ENCODE measurements around the gene LAMA3.

GRCh38 chr18:23910032-23910431 is 220.8 kb downstream of the LAMA3 start:
- TF ChIP-seq, protein P1, sequence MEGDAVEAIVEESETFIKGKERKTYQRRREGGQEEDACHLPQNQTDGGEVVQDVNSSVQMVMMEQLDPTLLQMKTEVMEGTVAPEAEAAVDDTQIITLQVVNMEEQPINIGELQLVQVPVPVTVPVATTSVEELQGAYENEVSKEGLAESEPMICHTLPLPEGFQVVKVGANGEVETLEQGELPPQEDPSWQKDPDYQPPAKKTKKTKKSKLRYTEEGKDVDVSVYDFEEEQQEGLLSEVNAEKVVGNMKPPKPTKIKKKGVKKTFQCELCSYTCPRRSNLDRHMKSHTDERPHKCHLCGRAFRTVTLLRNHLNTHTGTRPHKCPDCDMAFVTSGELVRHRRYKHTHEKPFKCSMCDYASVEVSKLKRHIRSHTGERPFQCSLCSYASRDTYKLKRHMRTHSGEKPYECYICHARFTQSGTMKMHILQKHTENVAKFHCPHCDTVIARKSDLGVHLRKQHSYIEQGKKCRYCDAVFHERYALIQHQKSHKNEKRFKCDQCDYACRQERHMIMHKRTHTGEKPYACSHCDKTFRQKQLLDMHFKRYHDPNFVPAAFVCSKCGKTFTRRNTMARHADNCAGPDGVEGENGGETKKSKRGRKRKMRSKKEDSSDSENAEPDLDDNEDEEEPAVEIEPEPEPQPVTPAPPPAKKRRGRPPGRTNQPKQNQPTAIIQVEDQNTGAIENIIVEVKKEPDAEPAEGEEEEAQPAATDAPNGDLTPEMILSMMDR (conservative IDR thresholded peaks at IDR 0.05; ENCODE audit: low read depth in 2 of 2): no peak
- TF ChIP-seq EZH2 (IDR thresholded peaks at IDR 0.05; ENCODE audit: low read depth, unreplicated experiment) (no peak), CREB1 (CRISPR knock-in tag; IDR thresholded peaks at IDR 0.05; ENCODE audit: low read depth) (no peak), EZH2phosphoT487 (IDR thresholded peaks at IDR 0.05; ENCODE audit: unreplicated experiment) (no peak), POLR2AphosphoS5 (IDR thresholded peaks at IDR 0.05; ENCODE audit: low read depth) (no peak), JUNB (IDR thresholded peaks at IDR 0.05; ENCODE audit: unreplicated experiment) (no peak), ZNF462 (CRISPR knock-in tag; IDR thresholded peaks at IDR 0.05) (no peak), ZNF114 (CRISPR knock-in tag; IDR thresholded peaks at IDR 0.05) (no peak), STAT1 (IDR thresholded peaks at IDR 0.05; ENCODE audit: unreplicated experiment) (no peak), ZNF331 (CRISPR knock-in tag; IDR thresholded peaks at IDR 0.05; ENCODE audit: low read depth) (no peak), NANOG (IDR thresholded peaks at IDR 0.05; ENCODE audit: borderline replicate concordance) (no peak)
- TF ChIP-seq, protein P2, sequence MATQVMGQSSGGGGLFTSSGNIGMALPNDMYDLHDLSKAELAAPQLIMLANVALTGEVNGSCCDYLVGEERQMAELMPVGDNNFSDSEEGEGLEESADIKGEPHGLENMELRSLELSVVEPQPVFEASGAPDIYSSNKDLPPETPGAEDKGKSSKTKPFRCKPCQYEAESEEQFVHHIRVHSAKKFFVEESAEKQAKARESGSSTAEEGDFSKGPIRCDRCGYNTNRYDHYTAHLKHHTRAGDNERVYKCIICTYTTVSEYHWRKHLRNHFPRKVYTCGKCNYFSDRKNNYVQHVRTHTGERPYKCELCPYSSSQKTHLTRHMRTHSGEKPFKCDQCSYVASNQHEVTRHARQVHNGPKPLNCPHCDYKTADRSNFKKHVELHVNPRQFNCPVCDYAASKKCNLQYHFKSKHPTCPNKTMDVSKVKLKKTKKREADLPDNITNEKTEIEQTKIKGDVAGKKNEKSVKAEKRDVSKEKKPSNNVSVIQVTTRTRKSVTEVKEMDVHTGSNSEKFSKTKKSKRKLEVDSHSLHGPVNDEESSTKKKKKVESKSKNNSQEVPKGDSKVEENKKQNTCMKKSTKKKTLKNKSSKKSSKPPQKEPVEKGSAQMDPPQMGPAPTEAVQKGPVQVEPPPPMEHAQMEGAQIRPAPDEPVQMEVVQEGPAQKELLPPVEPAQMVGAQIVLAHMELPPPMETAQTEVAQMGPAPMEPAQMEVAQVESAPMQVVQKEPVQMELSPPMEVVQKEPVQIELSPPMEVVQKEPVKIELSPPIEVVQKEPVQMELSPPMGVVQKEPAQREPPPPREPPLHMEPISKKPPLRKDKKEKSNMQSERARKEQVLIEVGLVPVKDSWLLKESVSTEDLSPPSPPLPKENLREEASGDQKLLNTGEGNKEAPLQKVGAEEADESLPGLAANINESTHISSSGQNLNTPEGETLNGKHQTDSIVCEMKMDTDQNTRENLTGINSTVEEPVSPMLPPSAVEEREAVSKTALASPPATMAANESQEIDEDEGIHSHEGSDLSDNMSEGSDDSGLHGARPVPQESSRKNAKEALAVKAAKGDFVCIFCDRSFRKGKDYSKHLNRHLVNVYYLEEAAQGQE (IDR thresholded peaks at IDR 0.05; ENCODE audit: unreplicated experiment): no peak
- TF ChIP-seq, protein P3, sequence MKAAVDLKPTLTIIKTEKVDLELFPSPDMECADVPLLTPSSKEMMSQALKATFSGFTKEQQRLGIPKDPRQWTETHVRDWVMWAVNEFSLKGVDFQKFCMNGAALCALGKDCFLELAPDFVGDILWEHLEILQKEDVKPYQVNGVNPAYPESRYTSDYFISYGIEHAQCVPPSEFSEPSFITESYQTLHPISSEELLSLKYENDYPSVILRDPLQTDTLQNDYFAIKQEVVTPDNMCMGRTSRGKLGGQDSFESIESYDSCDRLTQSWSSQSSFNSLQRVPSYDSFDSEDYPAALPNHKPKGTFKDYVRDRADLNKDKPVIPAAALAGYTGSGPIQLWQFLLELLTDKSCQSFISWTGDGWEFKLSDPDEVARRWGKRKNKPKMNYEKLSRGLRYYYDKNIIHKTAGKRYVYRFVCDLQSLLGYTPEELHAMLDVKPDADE (IDR thresholded peaks at IDR 0.05): no peak
